HG02623 (cell line): ENCODE data around the gene RNF11.

Experiments
- ATAC-seq: cut with Tn5 transposase; IDR thresholded peaks from one replicate; pipeline ENCODE4 v1.9.1; 2021; ENCODE audit warnings: moderate library complexity; ENCODE audit not compliant: unreplicated experiment

Gene RNF11

DNA sequence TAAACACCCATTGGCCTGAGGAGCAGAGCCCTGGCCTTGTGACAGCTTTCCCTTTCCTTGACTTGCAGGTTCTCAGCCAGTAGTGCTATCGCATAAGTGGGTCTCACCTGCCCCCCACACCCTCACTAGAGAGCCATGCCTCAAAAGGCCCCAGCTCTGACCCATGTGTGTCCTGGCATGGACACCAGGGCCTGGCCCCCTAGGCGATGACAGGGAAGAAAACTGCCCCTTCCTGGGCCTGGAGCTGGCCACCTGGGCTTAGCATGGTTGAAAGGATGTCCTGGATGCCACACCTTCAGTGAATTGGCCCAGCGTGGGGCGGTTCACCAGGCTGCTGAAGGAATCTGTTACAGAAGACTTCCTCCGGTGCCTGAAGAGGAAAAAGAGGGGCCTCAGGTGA lies 75.8 kb downstream of the RNF11 start:
- ATAC-seq: no peak

DNA sequence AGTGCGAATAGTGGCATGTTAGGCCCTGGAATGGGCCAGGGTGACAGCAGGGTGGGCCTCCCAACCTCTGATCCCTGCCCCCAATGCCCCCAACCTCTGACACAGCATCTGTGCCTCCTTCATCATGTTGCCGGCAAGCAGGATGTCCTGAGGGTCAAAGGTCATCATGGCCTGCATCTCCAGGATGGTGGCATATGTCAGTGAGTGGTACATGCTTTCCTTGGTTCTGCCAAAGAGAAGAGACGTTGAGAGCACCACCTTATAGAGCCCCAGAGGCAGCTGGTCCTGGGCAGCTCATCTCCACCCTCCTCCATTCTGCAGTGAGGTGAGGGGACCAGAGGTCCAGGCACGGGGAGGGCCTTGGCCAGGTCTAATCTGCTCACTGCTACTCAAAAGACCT lies 76.6 kb downstream of the RNF11 start:
- ATAC-seq: no peak

GRCh38 chr1:51313268-51313852 lies 77.3 kb downstream of the RNF11 start:
- no peak for ATAC-seq

- no peak for ATAC-seq
These were observed 78.1 kb downstream of the RNF11 start for GRCh38 chr1:51313961-51314777.

GRCh38 chr1:51314974-51315373 lies 78.9 kb downstream of the RNF11 start:
- ATAC-seq: no peak

GRCh38 chr1:51316113-51316845 lies 80.2 kb downstream of the RNF11 start:
- ATAC-seq: no peak

- no peak for ATAC-seq
These were observed 80.7 kb downstream of the RNF11 start for GRCh38 chr1:51316846-51317120.

- no peak for ATAC-seq
These were observed 81.7 kb downstream of the RNF11 start for GRCh38 chr1:51317798-51318197.

DNA sequence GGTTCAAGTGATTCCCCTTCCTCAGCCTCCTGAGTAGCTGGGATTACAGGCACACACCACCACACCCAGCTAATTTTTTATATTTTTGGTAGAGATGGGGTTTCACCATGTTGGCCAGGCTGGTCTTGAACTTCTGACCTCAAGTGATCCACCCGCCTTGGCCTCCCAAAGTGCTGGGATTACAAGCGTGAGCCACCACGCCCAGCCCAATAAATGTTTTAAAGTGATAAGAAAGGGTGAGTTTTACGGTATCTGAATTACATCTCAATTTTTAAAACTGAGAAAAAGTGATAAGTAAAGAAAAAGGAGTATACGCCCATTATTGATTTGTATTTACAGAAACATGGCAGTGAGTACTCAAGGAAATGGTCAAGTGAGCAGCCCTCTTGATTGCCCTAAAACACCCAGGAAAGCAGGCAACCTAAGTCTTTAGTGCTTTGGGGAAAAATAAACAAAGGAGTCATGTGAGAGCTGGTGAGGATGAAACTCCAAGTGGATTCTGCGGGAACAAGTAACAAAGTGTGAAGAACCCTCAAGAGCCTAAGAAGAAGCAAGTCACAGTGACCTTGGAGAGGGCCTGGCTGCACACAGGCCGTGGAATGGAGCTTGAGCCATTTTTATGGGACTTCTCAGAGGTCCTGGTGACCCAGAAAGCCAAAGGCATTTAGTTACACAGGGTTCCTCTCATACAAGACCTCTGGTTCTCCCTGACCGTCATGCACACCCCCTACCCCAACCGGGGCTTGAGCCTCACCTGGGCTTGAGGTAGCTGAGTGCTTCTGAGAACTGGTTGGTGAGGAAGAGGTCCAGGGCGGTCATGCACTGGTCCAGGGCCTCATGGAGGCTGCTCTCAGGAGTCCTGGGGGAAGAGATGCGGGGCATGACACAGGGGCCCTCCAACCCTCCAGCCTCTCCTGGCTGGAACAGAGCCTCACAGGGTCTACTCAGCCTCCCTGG lies 85.2 kb downstream of the RNF11 start:
- ATAC-seq: no peak

GRCh38 chr1:51321924-51322280 lies 85.8 kb downstream of the RNF11 start:
- no peak for ATAC-seq

DNA sequence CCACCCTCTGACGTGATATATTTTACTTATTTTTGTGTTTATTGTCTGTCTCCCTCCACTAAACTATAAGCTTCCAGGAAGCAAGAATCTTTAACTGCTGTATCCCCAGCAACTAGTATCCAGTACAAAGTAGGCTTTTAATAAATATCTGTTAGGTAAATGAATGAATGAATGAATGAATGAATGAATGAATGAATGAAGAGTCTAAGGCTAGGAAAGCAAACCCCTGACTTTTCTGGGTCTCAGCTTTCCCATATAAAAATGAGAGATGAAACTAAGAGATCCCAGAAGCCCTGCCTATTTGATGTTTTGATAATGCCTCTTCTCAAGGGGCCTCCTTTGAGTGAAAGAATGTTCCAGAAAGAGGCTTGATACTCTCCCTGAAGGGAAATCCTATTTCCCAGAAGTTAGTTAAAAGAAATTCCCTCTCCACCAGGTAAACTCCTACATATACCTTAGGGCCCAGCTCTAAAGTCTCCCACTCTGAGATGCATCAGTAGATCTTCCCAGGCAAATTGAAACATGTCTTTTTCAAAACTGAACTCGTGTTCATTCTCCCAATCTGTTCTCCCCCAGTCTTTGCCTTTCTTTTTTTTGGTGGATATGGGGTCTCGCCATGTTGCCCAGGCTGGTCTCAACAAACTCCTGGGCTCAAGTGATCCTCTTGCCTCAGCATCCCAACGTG lies 86.5 kb downstream of the RNF11 start:
- ATAC-seq: no peak
